ENCODE results near the gene DHX15.
A peak's percentile ranks its signal among the peaks of the same experiment; 100 is the strongest.

DHX15 gene

DNA sequence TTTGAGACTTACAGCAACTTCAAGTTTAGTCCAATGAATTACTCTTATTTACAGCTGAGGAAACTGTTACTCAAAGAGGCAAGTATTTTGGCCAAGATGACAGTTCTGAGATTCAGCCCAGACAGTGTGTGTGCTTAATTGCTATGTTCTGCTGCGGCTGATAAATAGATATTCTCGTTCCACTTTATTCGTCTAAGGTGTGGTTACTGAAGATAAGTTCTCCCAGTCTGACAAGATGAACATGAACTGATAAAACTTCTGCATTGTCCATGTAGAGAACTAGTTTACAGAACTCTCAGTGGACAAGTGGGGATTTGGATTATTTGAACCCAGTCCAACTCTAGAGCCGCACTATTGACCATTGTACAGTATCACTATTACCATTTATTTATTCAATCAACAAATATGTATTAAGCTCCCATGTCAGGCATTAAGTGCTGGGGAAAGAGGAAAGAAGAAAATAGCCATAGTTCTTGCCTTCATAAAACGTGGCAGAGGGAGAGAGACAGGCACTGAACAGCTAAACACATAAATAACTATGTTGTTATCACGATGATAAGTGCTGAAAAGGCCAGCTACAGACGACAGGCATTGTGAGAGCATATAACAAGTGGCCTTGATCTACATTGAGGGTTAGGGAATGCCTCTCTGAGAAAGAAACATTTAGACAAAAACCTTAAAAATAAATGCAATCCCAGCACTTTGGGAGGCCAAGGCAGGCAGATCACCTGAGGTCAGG is 4.0 kb upstream of the DHX15 start:
- Histone ChIP-seq H3K27me3 (ENCODE audit: control insufficient read depth in 1 of 2, insufficient read depth in 1 of 2, low read length in 2 of 2) (no peaks in the 10 kb centered on the region), H2BK15ac (ENCODE audit: low read depth, poor library complexity, severe bottlenecking) (no peak overlapping the region), H3K79me1 (replicated peaks; ENCODE audit: low read length, poor library complexity, severe bottlenecking) (no peaks in the 10 kb centered on the region), H3K4me1 (ENCODE audit: control insufficient read depth, insufficient read depth, low read depth, low read length) (no peaks in the 10 kb centered on the region), H3K14ac (ENCODE audit: low read length in 2 of 2) (no peak overlapping the region), H3K9me3 (ENCODE audit: control insufficient read depth, low read length) (peaks cover 10% of the 10 kb centered on the region), H3K4ac (ENCODE audit: low read depth in 1 of 2, low read length in 2 of 2) (no peak overlapping the region), H3K18ac (ENCODE audit: low read depth in 1 of 2, low read length in 2 of 2) (no peak overlapping the region), H2AK5ac (ENCODE audit: low read length, severe bottlenecking) (no peak overlapping the region), H4K8ac (ENCODE audit: low read length) (no peak overlapping the region), H3K27ac (ENCODE audit: low read length, poor library complexity, severe bottlenecking) (no peak overlapping the region), H3K4me3 (ENCODE audit: insufficient read depth in 1 of 2, low read depth in 1 of 2, low read length in 2 of 2) (no peak overlapping the region), H2BK12ac (ENCODE audit: low read length in 2 of 2) (no peak overlapping the region), H2BK5ac (ENCODE audit: low read depth, low read length, poor library complexity, severe bottlenecking) (no peak overlapping the region), H2AFZ (ENCODE audit: low read depth, low read length) (no peak overlapping the region), H4K91ac (ENCODE audit: low read length) (no peak overlapping the region), H3K23ac (ENCODE audit: low read length in 2 of 2) (no peak overlapping the region), H3K36me3 (ENCODE audit: control insufficient read depth in 1 of 2, insufficient read depth in 2 of 2, low read depth in 1 of 2, low read length in 2 of 2) (no peaks in the 10 kb centered on the region), H2BK120ac (ENCODE audit: low read depth, low read length) (no peak overlapping the region), H3K4me2 (ENCODE audit: low read length, poor library complexity, severe bottlenecking) (no peak overlapping the region), H3K9ac (ENCODE audit: low read length) (no peak overlapping the region)
- 87% methylated on average over 5 of the region's 7 CpGs for WGBS
- no peak for DNase-seq

DNA sequence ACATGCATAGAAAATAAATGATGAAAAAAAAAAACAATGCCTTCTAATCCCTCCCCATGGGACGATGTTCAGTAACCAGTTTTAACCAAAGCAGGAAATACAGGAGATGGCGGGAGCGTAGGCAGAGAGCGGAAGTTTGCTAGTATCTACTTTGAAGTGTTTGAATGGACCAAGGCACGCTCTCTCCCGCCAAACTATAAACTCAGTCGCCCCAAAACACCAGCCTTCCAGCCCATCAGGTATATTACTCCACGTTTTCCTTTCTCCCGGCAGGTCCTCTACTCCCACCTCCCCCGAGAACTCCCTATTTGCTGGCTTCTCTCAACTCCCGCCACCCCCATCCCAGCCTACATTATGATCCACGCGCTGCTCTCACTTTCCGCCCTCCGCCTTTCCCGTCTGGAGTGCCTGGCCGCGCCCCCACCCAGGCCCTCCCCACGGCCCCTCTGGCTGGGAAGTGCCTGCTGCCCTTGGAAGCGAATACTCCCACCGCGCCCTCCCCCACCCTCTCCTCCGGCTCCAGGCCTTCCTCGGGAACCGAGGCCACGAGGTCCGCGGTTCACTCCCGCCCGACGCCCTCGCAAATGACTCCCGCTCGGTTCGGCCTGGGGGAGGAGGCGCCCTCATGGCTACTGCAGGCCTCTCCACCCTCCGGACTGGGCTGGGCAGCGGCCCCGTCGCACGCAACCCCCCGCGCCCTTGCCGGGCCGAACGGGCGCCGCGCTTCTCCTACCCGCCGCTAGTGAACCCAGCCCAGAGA is 723 bp downstream of the DHX15 start:
- Histone ChIP-seq H2BK15ac (ENCODE audit: low read depth, poor library complexity, severe bottlenecking) (peak overlapping the region; percentile 88), H4K8ac (ENCODE audit: low read length) (peak overlapping the region; percentile 63), H2AK5ac (ENCODE audit: low read length, severe bottlenecking) (no peak overlapping the region), H3K9me3 (ENCODE audit: control insufficient read depth, low read length) (no peaks in the 10 kb centered on the region), H3K79me1 (replicated peaks; ENCODE audit: low read length, poor library complexity, severe bottlenecking) (no peaks in the 10 kb centered on the region), H3K9ac (ENCODE audit: low read length) (peak overlapping the region; percentile 100), H3K14ac (ENCODE audit: low read length in 2 of 2) (peak overlapping the region in 1 of 2 experiments; percentile 97), H3K27me3 (ENCODE audit: control insufficient read depth in 1 of 2, insufficient read depth in 1 of 2, low read length in 2 of 2) (no peaks in the 10 kb centered on the region), H2BK5ac (ENCODE audit: low read depth, low read length, poor library complexity, severe bottlenecking) (peak overlapping the region; percentile 60), H3K23ac (ENCODE audit: low read length in 2 of 2) (peak overlapping the region; percentile 77 to 96), H3K27ac (ENCODE audit: low read length, poor library complexity, severe bottlenecking) (peak overlapping the region; percentile 55), H4K91ac (ENCODE audit: low read length) (peak overlapping the region; percentile 90), H2BK120ac (ENCODE audit: low read depth, low read length) (peak overlapping the region; percentile 82), H3K36me3 (ENCODE audit: control insufficient read depth in 1 of 2, insufficient read depth in 2 of 2, low read depth in 1 of 2, low read length in 2 of 2) (peaks cover 10 to 14% of the 10 kb centered on the region in 2 experiments), H2AFZ (ENCODE audit: low read depth, low read length) (peak overlapping the region; percentile 63), H3K18ac (ENCODE audit: low read depth in 1 of 2, low read length in 2 of 2) (peak overlapping the region; percentile 80 to 96), H2BK12ac (ENCODE audit: low read length in 2 of 2) (no peak overlapping the region), H3K4me3 (ENCODE audit: insufficient read depth in 1 of 2, low read depth in 1 of 2, low read length in 2 of 2) (peak overlapping the region; percentile 87 to 89), H3K4me2 (ENCODE audit: low read length, poor library complexity, severe bottlenecking) (peak overlapping the region; percentile 62), H3K4me1 (ENCODE audit: control insufficient read depth, insufficient read depth, low read depth, low read length) (no peaks in the 10 kb centered on the region), H3K4ac (ENCODE audit: low read depth in 1 of 2, low read length in 2 of 2) (peak overlapping the region; percentile 92 to 97)
- peak; percentile 75 for DNase-seq
- 1% methylated on average over 47 of the region's 51 CpGs for WGBS

DNA sequence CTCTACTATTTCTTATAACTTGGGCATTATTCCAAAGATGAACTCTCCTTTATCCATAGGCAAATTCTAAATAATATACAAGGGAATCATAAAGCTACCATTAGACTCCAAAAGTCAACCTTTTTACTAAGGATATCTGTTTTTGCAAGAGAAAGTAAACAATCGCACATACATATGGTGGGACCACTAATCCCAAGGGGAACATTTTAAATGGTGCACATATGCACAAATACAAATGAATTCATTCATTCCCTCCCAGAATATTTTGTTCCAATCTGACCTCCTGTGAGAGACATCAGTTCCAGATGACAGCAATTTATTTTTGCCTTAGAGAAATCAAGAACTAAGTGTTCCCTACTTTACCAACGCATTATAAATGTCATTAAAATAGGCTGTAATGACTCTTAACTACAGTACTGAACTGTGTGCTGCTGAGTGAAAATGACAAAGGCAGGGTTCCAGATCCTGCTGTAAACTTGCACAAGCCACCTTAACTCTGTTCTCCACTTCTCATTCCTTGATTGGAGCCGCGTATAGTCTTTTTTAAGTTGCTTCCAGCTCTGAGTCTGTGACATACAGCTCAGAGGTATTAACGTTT is 2.0 kb downstream of the DHX15 start:
- H2BK5ac ChIP-seq (ENCODE audit: low read depth, low read length, poor library complexity, severe bottlenecking), result no peak overlapping the region
- no peak overlapping the region for H2BK12ac ChIP-seq (ENCODE audit: low read length in 2 of 2)
- H3K9ac ChIP-seq (ENCODE audit: low read length), result peak overlapping the region; percentile 100
- H2AK5ac ChIP-seq (ENCODE audit: low read length, severe bottlenecking), result no peak overlapping the region
- WGBS, result 81% methylated on average over 1 of the region's 5 CpGs
- H3K9me3 ChIP-seq (ENCODE audit: control insufficient read depth, low read length), result no peaks in the 10 kb centered on the region
- no peak overlapping the region for H4K91ac ChIP-seq (ENCODE audit: low read length)
- no peak overlapping the region for H3K14ac ChIP-seq (ENCODE audit: low read length in 2 of 2)
- H3K4ac ChIP-seq (ENCODE audit: low read depth in 1 of 2, low read length in 2 of 2), result no peak overlapping the region
- no peaks in the 10 kb centered on the region for H3K27me3 ChIP-seq (ENCODE audit: control insufficient read depth in 1 of 2, insufficient read depth in 1 of 2, low read length in 2 of 2)
- H3K4me2 ChIP-seq (ENCODE audit: low read length, poor library complexity, severe bottlenecking), result peak overlapping the region; percentile 62
- no peak overlapping the region for H2BK15ac ChIP-seq (ENCODE audit: low read depth, poor library complexity, severe bottlenecking)
- DNase-seq, result no peak
- peaks cover 10 to 20% of the 10 kb centered on the region in 2 experiments for H3K36me3 ChIP-seq (ENCODE audit: control insufficient read depth in 1 of 2, insufficient read depth in 2 of 2, low read depth in 1 of 2, low read length in 2 of 2)
- no peak overlapping the region for H3K18ac ChIP-seq (ENCODE audit: low read depth in 1 of 2, low read length in 2 of 2)
- no peak overlapping the region for H3K27ac ChIP-seq (ENCODE audit: low read length, poor library complexity, severe bottlenecking)
- H2AFZ ChIP-seq (ENCODE audit: low read depth, low read length), result no peak overlapping the region
- no peaks in the 10 kb centered on the region for H3K79me1 ChIP-seq (replicated peaks; ENCODE audit: low read length, poor library complexity, severe bottlenecking)
- no peak overlapping the region for H3K23ac ChIP-seq (ENCODE audit: low read length in 2 of 2)
- H2BK120ac ChIP-seq (ENCODE audit: low read depth, low read length), result no peak overlapping the region
- peaks cover 2% of the 10 kb centered on the region for H3K4me1 ChIP-seq (ENCODE audit: control insufficient read depth, insufficient read depth, low read depth, low read length)
- H4K8ac ChIP-seq (ENCODE audit: low read length), result no peak overlapping the region
- peak overlapping the region in 1 of 2 experiments; percentile 87 for H3K4me3 ChIP-seq (ENCODE audit: insufficient read depth in 1 of 2, low read depth in 1 of 2, low read length in 2 of 2)

DNA sequence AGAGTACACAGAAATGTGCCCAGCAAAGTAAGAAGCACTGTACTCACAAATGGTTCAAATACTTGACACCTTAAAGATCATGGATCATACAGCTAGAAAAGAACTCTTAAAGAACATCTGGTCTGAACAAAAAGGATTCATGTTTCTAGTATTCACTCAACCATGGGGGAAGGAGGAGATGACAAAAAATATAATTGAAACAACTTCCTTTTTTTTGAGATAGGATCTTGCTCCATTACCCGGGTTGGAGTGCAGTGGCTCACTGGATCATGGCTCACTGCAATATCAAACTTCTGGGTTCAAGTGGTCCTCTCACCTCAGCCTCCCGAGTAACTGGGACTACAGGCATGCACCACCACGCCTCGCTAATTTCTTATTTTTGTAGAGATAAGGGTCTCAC is 6.0 kb downstream of the DHX15 start:
- Histone ChIP-seq H3K9me3 (ENCODE audit: control insufficient read depth, low read length) (no peaks in the 10 kb centered on the region), H3K27me3 (ENCODE audit: control insufficient read depth in 1 of 2, insufficient read depth in 1 of 2, low read length in 2 of 2) (no peaks in the 10 kb centered on the region), H2BK12ac (ENCODE audit: low read length in 2 of 2) (no peak overlapping the region), H4K8ac (ENCODE audit: low read length) (no peak overlapping the region), H3K36me3 (ENCODE audit: control insufficient read depth in 1 of 2, insufficient read depth in 2 of 2, low read depth in 1 of 2, low read length in 2 of 2) (peaks cover 18 to 53% of the 10 kb centered on the region in 2 experiments), H2BK5ac (ENCODE audit: low read depth, low read length, poor library complexity, severe bottlenecking) (no peak overlapping the region), H4K91ac (ENCODE audit: low read length) (no peak overlapping the region), H3K9ac (ENCODE audit: low read length) (no peak overlapping the region), H3K4me3 (ENCODE audit: insufficient read depth in 1 of 2, low read depth in 1 of 2, low read length in 2 of 2) (no peak overlapping the region), H2BK15ac (ENCODE audit: low read depth, poor library complexity, severe bottlenecking) (no peak overlapping the region), H3K23ac (ENCODE audit: low read length in 2 of 2) (no peak overlapping the region), H2BK120ac (ENCODE audit: low read depth, low read length) (no peak overlapping the region), H3K14ac (ENCODE audit: low read length in 2 of 2) (no peak overlapping the region), H3K27ac (ENCODE audit: low read length, poor library complexity, severe bottlenecking) (no peak overlapping the region), H3K79me1 (replicated peaks; ENCODE audit: low read length, poor library complexity, severe bottlenecking) (no peaks in the 10 kb centered on the region), H3K4me2 (ENCODE audit: low read length, poor library complexity, severe bottlenecking) (no peak overlapping the region), H2AK5ac (ENCODE audit: low read length, severe bottlenecking) (no peak overlapping the region), H3K18ac (ENCODE audit: low read depth in 1 of 2, low read length in 2 of 2) (no peak overlapping the region), H2AFZ (ENCODE audit: low read depth, low read length) (no peak overlapping the region), H3K4ac (ENCODE audit: low read depth in 1 of 2, low read length in 2 of 2) (no peak overlapping the region), H3K4me1 (ENCODE audit: control insufficient read depth, insufficient read depth, low read depth, low read length) (peaks cover 7% of the 10 kb centered on the region)
- no peak for DNase-seq
- WGBS, result 96% methylated on average over 4 of the region's 4 CpGs
